GM13977 (cell line): ENCODE data around the gene HCFC1R1.

Experiments used
- DNase-seq: peaks from one replicate; pipeline ENCODE4 v3.0.0; 2012; ENCODE audit warnings: low spot score
- in situ Hi-C: fragments of 300-500 bp; cut with MboI; formaldehyde crosslinking; loops from one replicate; pipeline ENCODE4 v1.12.0; 2022; ENCODE audit warnings: low sequenced_read_pairs, low pct_unique_long_range_greater_than_20kb, mixed read lengths, inconsistent platforms; ENCODE audit not compliant: unreplicated experiment
- TF ChIP-seq, protein P1 (sequence below): IDR thresholded peaks from 2 replicates; pipeline ENCODE4 v1.5.1; 2012; ENCODE audit warnings: mild to moderate bottlenecking, control low read depth; ENCODE audit not compliant: insufficient read depth; ENCODE audit errors: extremely low read depth, missing control alignments

HCFC1R1 gene

DNA sequence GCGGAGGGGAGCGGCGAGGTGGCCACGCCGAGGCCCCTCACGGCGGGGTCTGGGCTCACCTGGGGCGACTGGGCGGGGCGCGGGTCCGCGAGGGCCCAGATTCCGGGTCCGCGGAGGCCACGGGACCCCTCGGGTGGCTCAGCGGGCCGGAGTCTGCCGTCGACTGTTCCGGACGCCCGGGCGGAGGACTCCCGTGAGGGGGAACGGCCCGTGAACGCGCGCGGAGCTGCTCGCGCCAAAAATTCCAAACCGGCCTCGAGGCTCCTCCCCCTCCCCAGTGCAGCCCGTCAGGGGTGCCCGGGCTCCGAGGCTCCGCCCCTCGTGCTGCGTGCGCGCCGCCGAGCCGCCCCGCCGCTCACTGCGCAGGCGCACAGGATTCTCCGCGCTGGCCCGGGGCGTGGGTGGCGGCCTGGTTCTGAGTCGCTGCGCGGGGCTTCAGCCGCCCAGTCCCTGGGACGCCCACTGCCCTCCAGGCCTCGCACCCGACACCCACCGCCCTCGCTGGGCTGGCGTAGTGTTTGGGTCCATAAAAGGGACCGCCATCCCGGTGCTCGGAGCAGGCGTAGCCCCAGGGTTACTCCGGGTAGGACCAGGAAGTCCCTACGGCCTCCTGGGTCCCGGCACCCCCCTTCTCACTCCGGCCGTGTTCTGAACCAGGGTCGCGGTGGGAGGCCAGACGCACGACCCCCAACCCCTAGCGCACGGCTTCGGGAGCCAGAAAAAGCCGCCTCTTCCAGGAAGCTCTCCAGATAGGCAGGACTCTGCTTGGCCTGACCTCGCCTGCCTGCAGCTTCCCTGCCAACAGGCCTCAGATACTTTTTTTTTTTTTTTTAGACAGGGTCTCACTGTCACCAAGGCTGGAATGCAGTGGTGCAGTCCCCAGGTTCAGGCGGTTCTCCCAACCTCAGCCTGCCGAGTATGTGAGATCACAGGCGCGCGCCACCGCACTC, 43.2 kb downstream of the HCFC1R1 start, which contains the start of gene PKMYT1:
PKMYT1 (minus strand) TSS at position 220 of the 950 bp plus-strand sequence. CDS start 789 bp downstream, outside the sequence.
- DNase-seq = peak; percentile 100
- TF ChIP-seq, protein P1, sequence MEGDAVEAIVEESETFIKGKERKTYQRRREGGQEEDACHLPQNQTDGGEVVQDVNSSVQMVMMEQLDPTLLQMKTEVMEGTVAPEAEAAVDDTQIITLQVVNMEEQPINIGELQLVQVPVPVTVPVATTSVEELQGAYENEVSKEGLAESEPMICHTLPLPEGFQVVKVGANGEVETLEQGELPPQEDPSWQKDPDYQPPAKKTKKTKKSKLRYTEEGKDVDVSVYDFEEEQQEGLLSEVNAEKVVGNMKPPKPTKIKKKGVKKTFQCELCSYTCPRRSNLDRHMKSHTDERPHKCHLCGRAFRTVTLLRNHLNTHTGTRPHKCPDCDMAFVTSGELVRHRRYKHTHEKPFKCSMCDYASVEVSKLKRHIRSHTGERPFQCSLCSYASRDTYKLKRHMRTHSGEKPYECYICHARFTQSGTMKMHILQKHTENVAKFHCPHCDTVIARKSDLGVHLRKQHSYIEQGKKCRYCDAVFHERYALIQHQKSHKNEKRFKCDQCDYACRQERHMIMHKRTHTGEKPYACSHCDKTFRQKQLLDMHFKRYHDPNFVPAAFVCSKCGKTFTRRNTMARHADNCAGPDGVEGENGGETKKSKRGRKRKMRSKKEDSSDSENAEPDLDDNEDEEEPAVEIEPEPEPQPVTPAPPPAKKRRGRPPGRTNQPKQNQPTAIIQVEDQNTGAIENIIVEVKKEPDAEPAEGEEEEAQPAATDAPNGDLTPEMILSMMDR = no peak
- in situ Hi-C loops = no loop called here

GRCh38 chr16:2979669-2980226, 44.0 kb downstream of the HCFC1R1 start:
- TF ChIP-seq, protein P1 = no peak
- peak; percentile 56 for DNase-seq
- in situ Hi-C loops = no loop called here

DNA sequence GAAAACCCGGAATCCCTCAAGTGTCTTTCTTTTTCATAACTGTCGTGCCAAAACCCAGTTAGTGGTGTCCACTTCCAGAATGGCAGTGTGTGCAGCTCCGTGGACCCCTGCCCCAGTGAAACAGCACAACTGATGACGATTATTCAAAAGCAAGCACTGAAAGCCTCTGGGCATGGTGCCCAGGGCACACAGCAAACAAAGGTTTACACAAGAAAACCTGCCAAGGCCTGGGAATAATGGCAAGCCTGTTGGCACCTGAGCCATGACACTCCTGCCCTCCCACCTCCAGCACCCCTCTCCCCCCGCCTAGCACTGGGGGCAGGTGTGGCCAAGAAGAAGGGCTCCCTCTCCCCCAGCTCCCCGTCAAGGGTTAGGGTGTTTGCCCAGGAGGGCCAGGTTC, 46.3 kb downstream of the HCFC1R1 start:
- in situ Hi-C loops = no loop called here
- DNase-seq = no peak
- TF ChIP-seq, protein P1 = no peak

- in situ Hi-C loops = no loop called here
- TF ChIP-seq, protein P1 = no peak
- no peak for DNase-seq
These were observed 47.1 kb downstream of the HCFC1R1 start for GRCh38 chr16:2976673-2977072.

- TF ChIP-seq, protein P1 = no peak
- in situ Hi-C loops = no loop called here
- no peak for DNase-seq
These were observed 47.5 kb downstream of the HCFC1R1 start for GRCh38 chr16:2976201-2976600.

- no peak for DNase-seq
- TF ChIP-seq, protein P1 = no peak
These were observed 48.5 kb downstream of the HCFC1R1 start for GRCh38 chr16:2975161-2975795.

More at GRCh38 chr16:2975161-2975795, 48.5 kb downstream of the HCFC1R1 start:
- in situ Hi-C loops = no loop called here
